Esophagus muscularis mucosa (tissue), 3 donors: ENCODE data around the gene IFFO2.

Source experiments
- EP300 ChIP-seq: sonication (generic); formaldehyde crosslinking; IDR thresholded peaks from one replicate; pipeline ENCODE4 v1.6.1; 2017; ENCODE audit warnings: antibody characterized with exemption
- TF ChIP-seq, protein P1 (sequence below), 3 experiments: fragments of 200-600 bp in 2 of 3; fragments of 450-650 bp in 1 of 3; sonication (generic) in 2 of 3; IDR thresholded peaks; one replicate each; pipeline ENCODE4 v1.5.1; 2017 to 2019; ENCODE audit warnings: antibody characterized with exemption in 3 of 3, mild to moderate bottlenecking in 2 of 3, moderate library complexity in 1 of 3

DNA sequence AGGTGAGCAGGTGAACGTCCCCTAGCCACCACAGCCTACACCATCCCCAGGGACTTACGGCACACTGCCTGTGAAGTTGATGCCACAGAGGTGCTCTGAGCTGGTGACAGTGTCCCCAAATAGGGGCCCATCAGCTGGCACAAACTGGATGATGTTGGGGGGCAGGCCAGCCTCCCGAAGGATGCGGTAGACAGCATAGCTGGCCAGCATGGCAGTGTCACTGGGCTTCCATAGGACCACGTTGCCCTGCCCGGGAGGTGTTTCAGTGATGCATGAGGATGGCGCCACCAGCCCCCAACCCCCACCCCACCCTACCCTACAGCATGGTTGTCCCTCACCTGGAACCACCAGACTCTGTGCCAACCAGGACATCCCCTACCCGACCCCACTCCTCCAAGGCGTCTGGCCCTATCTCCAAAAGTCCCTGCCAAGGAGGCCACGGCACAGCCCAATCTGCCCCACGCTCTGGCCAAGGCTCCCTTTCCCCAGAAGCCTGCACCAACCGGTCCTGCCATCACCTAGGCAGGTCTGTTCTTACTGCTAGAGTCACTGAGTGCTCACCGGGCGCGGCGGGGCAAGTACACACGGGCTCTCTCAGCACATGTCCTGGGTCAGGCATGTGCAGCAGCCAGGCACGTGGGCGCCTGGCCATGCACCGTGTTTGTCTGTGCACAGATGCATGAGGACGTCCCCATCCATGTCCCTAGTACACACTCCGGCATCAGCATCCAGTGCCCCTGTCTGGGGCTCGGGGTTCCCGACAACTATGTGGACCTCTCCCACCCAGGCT, 74.6 kb downstream of the IFFO2 start:
- TF ChIP-seq, protein P1, sequence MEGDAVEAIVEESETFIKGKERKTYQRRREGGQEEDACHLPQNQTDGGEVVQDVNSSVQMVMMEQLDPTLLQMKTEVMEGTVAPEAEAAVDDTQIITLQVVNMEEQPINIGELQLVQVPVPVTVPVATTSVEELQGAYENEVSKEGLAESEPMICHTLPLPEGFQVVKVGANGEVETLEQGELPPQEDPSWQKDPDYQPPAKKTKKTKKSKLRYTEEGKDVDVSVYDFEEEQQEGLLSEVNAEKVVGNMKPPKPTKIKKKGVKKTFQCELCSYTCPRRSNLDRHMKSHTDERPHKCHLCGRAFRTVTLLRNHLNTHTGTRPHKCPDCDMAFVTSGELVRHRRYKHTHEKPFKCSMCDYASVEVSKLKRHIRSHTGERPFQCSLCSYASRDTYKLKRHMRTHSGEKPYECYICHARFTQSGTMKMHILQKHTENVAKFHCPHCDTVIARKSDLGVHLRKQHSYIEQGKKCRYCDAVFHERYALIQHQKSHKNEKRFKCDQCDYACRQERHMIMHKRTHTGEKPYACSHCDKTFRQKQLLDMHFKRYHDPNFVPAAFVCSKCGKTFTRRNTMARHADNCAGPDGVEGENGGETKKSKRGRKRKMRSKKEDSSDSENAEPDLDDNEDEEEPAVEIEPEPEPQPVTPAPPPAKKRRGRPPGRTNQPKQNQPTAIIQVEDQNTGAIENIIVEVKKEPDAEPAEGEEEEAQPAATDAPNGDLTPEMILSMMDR (IDR thresholded peaks at IDR 0.05): no peak
- TF ChIP-seq EP300: no peak
